ENCODE measurements around the gene UBQLN1.
"Not testable (repeated sequence)": the region's sequence is repeated elsewhere in the genome, so short reads cannot be mapped to it uniquely, and the experiment has no call there.

The UBQLN1 gene

DNA sequence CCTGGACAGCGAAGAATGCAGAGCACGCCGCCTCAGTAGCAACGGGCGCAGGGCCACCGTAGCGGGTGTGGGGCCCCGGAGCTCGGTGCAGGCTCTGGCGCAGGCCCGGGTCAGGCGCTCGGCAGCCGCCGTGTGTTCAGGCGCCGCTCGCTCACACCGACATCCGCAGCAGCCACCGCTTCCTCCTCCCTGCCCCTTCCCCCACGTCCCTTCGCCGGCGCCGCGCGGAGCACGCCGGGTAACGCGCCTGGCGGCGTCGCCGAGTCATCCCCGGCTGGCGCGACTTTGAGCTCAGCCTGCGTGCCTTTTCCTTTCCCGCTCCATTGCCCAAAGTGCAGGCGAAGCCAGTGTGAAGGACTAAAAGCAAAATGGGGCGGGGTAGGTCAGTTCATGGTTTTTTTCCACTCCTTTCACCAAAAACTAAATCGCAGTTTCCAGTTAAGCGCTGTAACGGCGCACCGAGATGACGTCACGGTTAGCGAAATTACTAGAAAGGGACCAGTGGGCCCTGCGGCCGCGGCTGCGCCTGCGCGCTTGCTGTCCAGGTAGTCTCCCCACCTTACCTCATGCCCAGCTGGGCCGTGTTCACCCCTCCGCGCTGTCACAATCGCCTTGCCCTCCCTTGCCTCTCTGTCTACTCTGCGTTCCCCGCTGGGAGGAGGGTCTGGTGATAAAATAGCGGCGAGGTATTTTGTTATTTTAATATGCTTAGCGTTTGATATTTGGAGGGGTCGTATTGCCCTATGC, at the start of gene UBQLN1:
Gene UBQLN1 (minus strand): TSS at position 191 of the 747 bp plus-strand sequence. CDS start 279 bp downstream, outside the sequence.
- in situ Hi-C loops (cut with MboI; ENCODE audit: low sequenced_read_pairs): no loop called here

DNA sequence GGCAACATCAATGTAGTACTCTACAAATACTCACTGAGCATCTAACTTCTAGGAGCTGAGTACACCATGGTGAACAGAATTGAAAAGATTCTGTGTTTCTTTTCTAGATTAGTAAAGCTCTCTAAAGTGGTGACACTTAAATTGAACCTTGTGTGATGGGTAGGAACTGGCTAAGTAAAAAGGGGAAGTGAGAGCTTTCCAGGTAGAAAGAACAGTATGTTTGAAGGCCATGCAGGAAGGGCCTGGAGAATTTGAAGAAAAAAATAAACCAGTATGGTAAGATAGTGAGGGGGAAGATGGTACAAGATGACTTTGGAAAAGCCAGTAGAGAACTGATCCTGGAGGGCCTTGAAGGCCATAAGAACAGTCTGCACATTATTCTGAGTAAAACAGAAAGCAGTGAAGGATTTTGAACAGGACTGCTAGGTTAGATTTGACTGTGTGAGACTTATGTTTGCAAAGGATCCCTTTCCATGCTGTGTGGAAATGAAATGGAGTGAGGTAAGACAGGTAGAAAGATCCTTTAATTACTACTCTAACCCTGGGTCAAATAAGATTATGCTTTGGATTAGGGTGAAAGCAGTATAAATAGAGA, 46.7 kb upstream of the UBQLN1 start:
- in situ Hi-C loops (cut with MboI; ENCODE audit: low sequenced_read_pairs): no loop called here

GRCh38 chr9:83749706-83750105, 41.9 kb upstream of the UBQLN1 start:
- in situ Hi-C loops (cut with MboI; ENCODE audit: low sequenced_read_pairs): no loop called here

DNA sequence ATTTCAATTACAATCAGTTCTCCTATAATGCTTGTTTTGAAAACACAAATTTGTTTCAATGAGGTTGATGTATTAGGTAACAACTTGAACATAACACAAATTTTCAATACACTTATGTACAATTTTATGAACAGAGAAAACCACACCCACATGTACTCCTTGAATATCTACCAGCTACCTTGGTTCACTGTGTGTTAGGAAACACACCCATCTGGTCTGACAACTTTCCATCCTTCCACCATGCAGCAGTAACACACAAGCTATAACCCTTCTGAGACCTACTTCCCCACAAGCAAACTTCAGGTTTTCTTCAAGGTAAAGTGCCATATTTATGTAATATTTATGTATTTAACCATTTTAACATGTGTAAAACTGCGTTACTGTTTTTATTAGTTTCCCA, 36.4 kb upstream of the UBQLN1 start:
- in situ Hi-C loops (cut with MboI; ENCODE audit: low sequenced_read_pairs): no loop called here

- in situ Hi-C loops (cut with MboI; ENCODE audit: low sequenced_read_pairs): no loop called here
Observed at GRCh38 chr9:83733739-83734138, 26.0 kb upstream of the UBQLN1 start.

DNA sequence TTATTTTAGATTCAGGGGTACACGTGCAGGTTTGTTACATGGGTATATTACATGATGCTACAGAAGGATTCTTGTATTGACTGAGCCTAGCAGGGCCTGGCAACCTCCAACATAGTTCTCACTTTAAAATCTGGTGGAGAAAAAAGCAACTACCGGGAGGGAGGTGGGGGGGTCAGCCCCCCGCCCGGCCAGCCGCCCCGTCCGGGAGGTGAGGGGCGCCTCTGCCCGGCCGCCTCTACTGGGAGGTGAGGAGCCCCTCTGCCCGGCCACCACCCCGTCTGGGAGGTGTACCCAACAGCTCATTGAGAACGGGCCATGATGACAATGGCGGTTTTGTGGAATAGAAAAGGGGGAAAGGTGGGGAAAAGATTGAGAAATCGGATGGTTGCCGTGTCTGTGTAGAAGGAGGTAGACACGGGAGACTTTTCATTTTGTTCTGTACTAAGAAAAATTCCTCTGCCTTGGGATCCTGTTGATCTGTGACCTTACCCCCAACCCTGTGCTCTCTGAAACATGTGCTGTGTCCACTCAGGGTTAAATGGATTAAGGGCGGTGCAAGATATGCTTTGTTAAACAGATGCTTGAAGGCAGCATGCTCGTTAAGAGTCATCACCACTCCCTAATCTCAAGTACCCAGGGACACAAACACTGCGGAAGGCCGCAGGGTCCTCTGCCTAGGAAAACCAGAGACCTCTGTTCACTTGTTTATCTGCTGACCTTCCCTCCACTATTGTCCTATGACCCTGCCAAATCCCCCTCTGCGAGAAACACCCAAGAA, 21.0 kb upstream of the UBQLN1 start:
- in situ Hi-C loops (cut with MboI; ENCODE audit: low sequenced_read_pairs): not testable (repeated sequence)

- in situ Hi-C loops (cut with MboI; ENCODE audit: low sequenced_read_pairs): no loop called here
Observed at GRCh38 chr9:83724436-83724835, 16.7 kb upstream of the UBQLN1 start.

DNA sequence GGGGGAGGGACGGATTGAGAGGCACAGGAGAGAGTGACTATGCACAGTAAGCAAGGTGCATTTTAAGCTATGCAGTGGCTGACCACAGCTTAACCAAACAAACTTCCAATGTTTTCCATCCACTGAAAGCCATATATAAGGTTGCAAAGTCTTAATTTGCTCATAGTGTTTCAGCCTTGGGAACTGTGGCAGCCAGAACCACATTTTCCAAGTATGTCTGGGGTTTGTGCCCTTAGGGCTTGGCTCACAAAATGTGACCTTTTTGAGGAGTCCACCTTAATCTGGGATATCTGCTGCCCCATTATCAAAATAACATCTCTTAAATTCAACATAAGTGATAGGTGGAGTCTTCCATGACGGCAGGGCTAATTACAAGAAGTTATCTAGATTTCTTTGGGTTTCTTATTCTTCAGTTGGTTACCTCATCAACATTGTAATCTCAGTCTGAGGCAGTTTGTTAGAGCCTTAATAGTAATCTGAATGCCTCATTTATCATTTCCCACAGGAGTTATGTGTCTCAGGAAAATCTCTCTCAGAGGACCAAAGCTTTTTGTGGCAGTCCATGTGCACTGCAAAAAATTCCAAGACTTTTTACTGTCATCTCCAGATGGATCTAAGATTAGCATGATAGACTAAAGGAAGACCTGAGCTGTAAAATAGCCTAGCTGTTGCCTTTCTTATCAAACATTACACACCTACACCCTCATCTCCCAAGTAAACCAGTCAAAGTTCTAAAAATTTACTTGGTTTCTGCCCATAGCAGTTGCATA, 15.2 kb upstream of the UBQLN1 start:
- in situ Hi-C loops (cut with MboI; ENCODE audit: low sequenced_read_pairs): no loop called here

GRCh38 chr9:83721509-83721908, 13.8 kb upstream of the UBQLN1 start:
- in situ Hi-C loops (cut with MboI; ENCODE audit: low sequenced_read_pairs): no loop called here

DNA sequence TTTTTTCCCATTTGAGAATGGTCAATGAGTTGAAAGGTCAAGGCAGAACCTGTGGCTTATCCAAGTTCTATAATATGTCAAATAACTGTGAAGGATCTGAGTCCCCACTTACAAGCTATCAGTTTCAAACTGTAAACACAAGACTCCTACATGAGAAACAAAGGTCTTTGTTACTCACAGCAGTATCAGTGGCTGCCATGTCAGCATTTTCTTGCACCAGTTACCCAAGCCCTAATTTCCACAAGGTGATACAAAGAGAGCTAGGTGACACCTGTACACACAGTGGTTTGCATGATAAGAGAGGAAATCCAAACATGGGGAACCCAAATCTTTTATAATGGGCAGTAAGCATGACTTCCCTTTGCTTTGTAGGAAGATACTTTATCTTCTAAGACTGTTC, 8.0 kb upstream of the UBQLN1 start:
- in situ Hi-C loops (cut with MboI; ENCODE audit: low sequenced_read_pairs): no loop called here

- in situ Hi-C loops (cut with MboI; ENCODE audit: low sequenced_read_pairs): no loop called here
Observed at GRCh38 chr9:83715221-83715620, 7.5 kb upstream of the UBQLN1 start.

GRCh38 chr9:83714329-83714728, 6.6 kb upstream of the UBQLN1 start:
- in situ Hi-C loops (cut with MboI; ENCODE audit: low sequenced_read_pairs): no loop called here

GRCh38 chr9:83708515-83709158, 879 bp upstream of the UBQLN1 start:
- in situ Hi-C loops (cut with MboI; ENCODE audit: low sequenced_read_pairs): no loop called here

- in situ Hi-C loops (cut with MboI; ENCODE audit: low sequenced_read_pairs): no loop called here
Observed at GRCh38 chr9:83707518-83707767, 315 bp downstream of the UBQLN1 start.

DNA sequence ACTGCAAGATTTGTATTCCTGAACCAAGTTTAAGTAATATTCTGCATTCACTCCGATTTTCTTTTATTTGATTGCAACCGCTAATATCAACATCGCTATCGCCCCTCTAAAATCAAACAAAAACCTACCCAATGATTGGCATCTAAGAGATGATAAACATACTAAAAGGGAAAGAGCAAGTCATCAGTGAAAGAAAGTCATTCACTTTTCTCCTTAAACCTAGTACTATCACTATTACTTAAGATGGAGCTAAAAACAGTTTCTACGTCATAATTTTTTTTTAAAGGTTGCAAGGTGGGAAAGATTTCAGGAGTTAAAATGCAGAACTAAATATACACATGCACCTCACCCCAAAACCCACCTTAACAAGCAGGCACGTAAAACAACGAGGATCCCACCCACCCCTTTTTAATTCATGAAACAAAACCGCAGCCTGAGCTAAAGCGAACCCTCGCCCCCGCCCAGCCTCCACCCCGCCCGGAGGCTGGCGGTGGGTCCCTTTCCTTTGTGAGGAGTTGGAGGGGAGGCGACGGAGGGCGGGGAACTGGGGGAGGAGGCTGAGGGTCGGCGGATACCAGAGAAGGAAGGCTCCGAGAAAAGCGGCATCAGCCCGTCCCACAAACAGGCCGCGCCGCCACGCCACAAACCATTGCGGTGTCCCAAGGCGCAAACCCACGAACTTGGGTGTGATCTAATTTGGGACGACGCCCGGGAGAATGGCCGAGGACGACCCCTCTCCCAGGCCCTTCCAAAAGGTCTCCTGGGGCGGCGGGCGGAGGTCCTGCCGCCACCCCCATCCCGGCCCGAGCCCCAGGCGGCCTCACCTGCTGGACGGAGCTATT, 861 bp downstream of the UBQLN1 start:
- in situ Hi-C loops (cut with MboI; ENCODE audit: low sequenced_read_pairs): no loop called here

GRCh38 chr9:83705219-83705651, 2.5 kb downstream of the UBQLN1 start:
- in situ Hi-C loops (cut with MboI; ENCODE audit: low sequenced_read_pairs): not testable (repeated sequence)

GRCh38 chr9:83701769-83702168, 6.0 kb downstream of the UBQLN1 start:
- in situ Hi-C loops (cut with MboI; ENCODE audit: low sequenced_read_pairs): no loop called here

DNA sequence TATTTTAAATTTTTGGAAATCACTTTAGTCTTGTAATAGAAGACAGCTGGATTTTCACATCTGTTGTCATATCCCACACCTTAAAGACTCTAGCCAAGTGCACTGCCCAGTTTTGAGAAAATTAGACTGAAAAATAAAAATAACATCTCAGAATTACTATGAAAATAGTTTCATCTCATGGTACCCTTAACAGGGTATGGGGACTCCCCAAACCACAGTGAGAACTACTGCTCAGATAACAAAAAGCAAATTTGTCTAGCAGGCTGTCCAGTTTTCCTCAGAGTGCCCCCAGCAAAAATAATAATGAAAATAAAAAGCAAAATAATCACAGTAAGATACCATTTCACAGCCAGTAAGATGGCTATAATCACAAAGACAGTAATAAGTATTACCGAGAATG, 6.5 kb downstream of the UBQLN1 start:
- in situ Hi-C loops (cut with MboI; ENCODE audit: low sequenced_read_pairs): no loop called here

DNA sequence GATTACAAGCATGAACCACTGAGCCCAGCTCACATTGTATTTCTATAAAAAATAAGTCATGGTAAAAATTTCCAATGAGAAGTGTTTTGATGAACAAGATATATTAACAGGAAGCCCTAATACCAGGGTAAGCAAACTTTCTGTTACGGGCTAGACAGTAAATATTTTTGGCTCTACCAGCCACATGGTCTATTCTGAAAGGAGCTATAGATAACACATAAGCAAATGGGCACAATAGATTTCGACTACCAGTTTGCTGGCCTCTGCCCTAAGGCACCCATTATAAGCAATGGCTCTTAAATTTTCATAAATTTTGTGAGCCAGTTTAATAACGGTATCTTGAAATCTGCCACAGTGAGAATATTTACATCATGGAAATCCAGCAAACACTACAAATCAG, 8.1 kb downstream of the UBQLN1 start:
- in situ Hi-C loops (cut with MboI; ENCODE audit: low sequenced_read_pairs): no loop called here

GRCh38 chr9:83698976-83699585, 8.7 kb downstream of the UBQLN1 start:
- in situ Hi-C loops (cut with MboI; ENCODE audit: low sequenced_read_pairs): no loop called here
